H1 (cell line): Measurements from ENCODE around the gene ANK2. TPM values are rescaled to one million over a fixed set of nuclear protein-coding genes. Genes with fewer than 3 reads are reported as not detected.

Experiments
- CTCF ChIA-PET: fragments of 300-600 bp; sonication (Branson Sonifier 250); formaldehyde crosslinking; loops from one replicate; lab custom pipeline; 2021; ENCODE audit not compliant: partially characterized antibody; lab: Charles Lee
- POLR2A ChIA-PET: fragments of 300-600 bp; sonication (Branson Sonifier 250); formaldehyde crosslinking; loops from one replicate; lab custom pipeline; 2021; ENCODE audit warnings: inconsistent platforms; ENCODE audit not compliant: partially characterized antibody; lab: Charles Lee
- DNase-seq, 2 experiments: peaks; one replicate each; pipeline versions ENCODE4 v3.0.0 to v3.0.0-alpha.2; 2010 to 2022; ENCODE audit warnings: low spot score in 2 of 2, low read depth in 1 of 2, mixed read lengths in 1 of 2
- FAIRE-seq: peaks from 2 replicates; lab custom pipeline; 2011; peaks lifted over from hg19 to GRCh38; lab: Jason Lieb, UNC
- H2AFZ ChIP-seq: 2 replicates; pipeline ENCODE4 v1.8.1; 2012; ENCODE audit warnings: low read length, inconsistent platforms
- H2AK5ac ChIP-seq: 2 replicates; pipeline ENCODE4 v1.6.1; 2013; ENCODE audit warnings: low read depth, low read length
- H2BK120ac ChIP-seq: replicated peaks from 2 replicates; pipeline ENCODE3; 2013; ENCODE audit warnings: low read depth, low read length, inconsistent platforms
- H2BK12ac ChIP-seq: 2 replicates; pipeline ENCODE4 v1.6.1; 2013; ENCODE audit warnings: low read depth, low read length
- H2BK15ac ChIP-seq: 2 replicates; pipeline ENCODE4 v1.6.1; 2013; ENCODE audit warnings: low read length
- H2BK20ac ChIP-seq: 2 replicates; pipeline ENCODE4 v1.6.1; 2013; ENCODE audit warnings: low read length
- H2BK5ac ChIP-seq: 2 replicates; pipeline ENCODE4 v1.6.1; 2013; ENCODE audit warnings: low read depth, low read length
- H3K14ac ChIP-seq: 2 replicates; pipeline ENCODE4 v1.6.1; 2013; ENCODE audit warnings: inconsistent platforms; ENCODE audit not compliant: insufficient read length
- H3K18ac ChIP-seq: 2 replicates; pipeline ENCODE4 v1.6.1; 2013; ENCODE audit warnings: low read length; ENCODE audit errors: extremely low read depth
- H3K23ac ChIP-seq: 2 replicates; pipeline ENCODE4 v1.6.1; 2013; ENCODE audit warnings: inconsistent platforms; ENCODE audit not compliant: insufficient read length
- H3K23me2 ChIP-seq: 2 replicates; pipeline ENCODE4 v1.6.1; 2013; ENCODE audit warnings: low read depth, low read length
- H3K27ac ChIP-seq: 2 replicates; pipeline ENCODE4 v1.6.1; 2011; ENCODE audit warnings: low read depth, low read length, inconsistent platforms
- H3K27me3 ChIP-seq, 4 experiments: replicated peaks in 1 of 4; 1 replicate in 1 of 4; 2 replicates in 3 of 4; pipeline versions ENCODE4 v1.6.1 to v1.8.1; 2011 to 2013; ENCODE audit warnings: low read length in 3 of 4, mild to moderate bottlenecking in 3 of 4, inconsistent platforms in 2 of 4, mixed read lengths in 2 of 4, moderate library complexity in 1 of 4; ENCODE audit not compliant: control insufficient read depth in 3 of 4, insufficient read depth in 3 of 4; ENCODE audit errors: extremely low read depth in 1 of 4
- H3K36me3 ChIP-seq, 4 experiments: 2 replicates each; pipeline versions ENCODE4 v1.6.1 to v1.8.1; 2011 to 2013; ENCODE audit warnings: mild to moderate bottlenecking in 4 of 4, low read length in 3 of 4, moderate library complexity in 2 of 4, control low read depth in 1 of 4, inconsistent platforms in 1 of 4; ENCODE audit not compliant: insufficient read depth in 4 of 4, control insufficient read depth in 2 of 4
- H3K4ac ChIP-seq: replicated peaks from 2 replicates; pipeline ENCODE3; 2013; ENCODE audit warnings: low read length, low read depth, mixed read lengths, inconsistent platforms; ENCODE audit not compliant: insufficient read length
- H3K4me1 ChIP-seq, 4 experiments: replicated peaks in 1 of 4; 1 replicate in 1 of 4; 2 replicates in 3 of 4; pipeline versions ENCODE4 v1.6.1 to v1.8.1; 2011 to 2013; ENCODE audit warnings: low read length in 3 of 4, inconsistent platforms in 2 of 4, mixed read lengths in 1 of 4; ENCODE audit not compliant: insufficient read depth in 4 of 4, control insufficient read depth in 3 of 4
- H3K4me2 ChIP-seq, 2 experiments: 2 replicates each; pipeline versions ENCODE4 v1.6.1 to v1.8.1; 2011 to 2013; ENCODE audit warnings: low read depth in 2 of 2, low read length in 2 of 2, control low read depth in 1 of 2, inconsistent platforms in 1 of 2, mild to moderate bottlenecking in 1 of 2; ENCODE audit not compliant: insufficient read depth in 1 of 2
- H3K4me3 ChIP-seq, 4 experiments: fragments of 200-600, 300-600 bp in 1 of 4; sonication (generic), shearing (Covaris generic), sonication (Bioruptor Twin) in 1 of 4; 2 replicates each; pipeline versions ENCODE4 v1.5.1 to v1.8.1; 2011 to 2016; ENCODE audit warnings: low read length in 4 of 4, low read depth in 3 of 4, control low read depth in 2 of 4, inconsistent platforms in 2 of 4, mild to moderate bottlenecking in 2 of 4, mixed read lengths in 1 of 4, moderate library complexity in 1 of 4; ENCODE audit not compliant: insufficient read depth in 2 of 4; ENCODE audit errors: extremely low read depth in 1 of 4
- H3K56ac ChIP-seq: replicated peaks from 2 replicates; pipeline ENCODE3; 2013; ENCODE audit warnings: low read depth, mild to moderate bottlenecking, mixed read lengths, low read length, inconsistent platforms; ENCODE audit not compliant: insufficient read length
- H3K79me1 ChIP-seq: 2 replicates; pipeline ENCODE4 v1.6.1; 2013; ENCODE audit warnings: low read depth, low read length, control low read depth
- H3K79me2 ChIP-seq, 2 experiments: 2 replicates each; pipeline versions ENCODE4 v1.6.1 to v1.8.1; 2012 to 2013; ENCODE audit warnings: low read length in 2 of 2, mild to moderate bottlenecking in 2 of 2, inconsistent platforms in 1 of 2; ENCODE audit not compliant: insufficient read depth in 2 of 2, control insufficient read depth in 1 of 2
- H3K9ac ChIP-seq, 4 experiments: replicated peaks in 1 of 4; 1 replicate in 1 of 4; 2 replicates in 3 of 4; pipeline versions ENCODE4 v1.6.1 to v1.8.1; 2011 to 2013; ENCODE audit warnings: low read depth in 3 of 4, low read length in 3 of 4, control low read depth in 2 of 4, mild to moderate bottlenecking in 2 of 4, moderate library complexity in 2 of 4, inconsistent platforms in 1 of 4; ENCODE audit errors: extremely low read depth in 1 of 4
- H3K9me3 ChIP-seq, 2 experiments: 2 replicates each; pipeline versions ENCODE4 v1.6.1 to v1.8.1; 2012 to 2013; ENCODE audit warnings: mild to moderate bottlenecking in 2 of 2, moderate library complexity in 2 of 2, control low read depth in 1 of 2, inconsistent platforms in 1 of 2, low read depth in 1 of 2, low read length in 1 of 2, mixed read lengths in 1 of 2; ENCODE audit not compliant: insufficient read depth in 2 of 2
- H4K20me1 ChIP-seq, 2 experiments: replicated peaks in 1 of 2; 2 replicates each; pipeline versions ENCODE3 to v1.8.1; 2011 to 2013; ENCODE audit warnings: inconsistent platforms in 2 of 2, low read length in 2 of 2, mild to moderate bottlenecking in 1 of 2; ENCODE audit not compliant: insufficient read depth in 2 of 2, control insufficient read depth in 1 of 2
- H4K5ac ChIP-seq: 2 replicates; pipeline ENCODE4 v1.6.1; 2013; ENCODE audit warnings: low read length, low read depth, mixed read lengths, inconsistent platforms; ENCODE audit not compliant: insufficient read length
- H4K8ac ChIP-seq: 2 replicates; pipeline ENCODE4 v1.8.0; 2013; ENCODE audit warnings: mild to moderate bottlenecking, moderate library complexity, low read length, inconsistent platforms; ENCODE audit not compliant: insufficient read depth; ENCODE audit errors: extremely low read depth
- H4K91ac ChIP-seq: replicated peaks from 2 replicates; pipeline ENCODE3; 2013; ENCODE audit warnings: low read length, mixed read lengths, inconsistent platforms; ENCODE audit not compliant: insufficient read length
- ASH2L ChIP-seq: fragments of 200-600, 300-600 bp; sonication (generic); IDR thresholded peaks from one replicate; pipeline ENCODE4 v1.7.1; 2017; ENCODE audit warnings: low read length
- BRCA1 ChIP-seq: IDR thresholded peaks from 2 replicates; pipeline ENCODE4 v1.6.1; 2012; ENCODE audit warnings: low read depth, low read length, improper control_type of control experiment
- CBX5 ChIP-seq: fragments of 300-800, 300-1000 bp; sonication (generic); IDR thresholded peaks from 2 replicates; pipeline ENCODE4 v1.7.1; 2016; ENCODE audit warnings: antibody characterized with exemption, low read length, low read depth
- CREB1 ChIP-seq: IDR thresholded peaks from 2 replicates; pipeline ENCODE4 v1.6.1; 2012; ENCODE audit warnings: inconsistent platforms
- E2F6 ChIP-seq: IDR thresholded peaks from 2 replicates; pipeline ENCODE4 v1.6.1; 2012; ENCODE audit warnings: inconsistent platforms
- EGR1 ChIP-seq: IDR thresholded peaks from 2 replicates; pipeline ENCODE4 v1.6.1; 2011; ENCODE audit warnings: low read depth, low read length, borderline replicate concordance
- JUND ChIP-seq: IDR thresholded peaks from 2 replicates; pipeline ENCODE4 v1.6.1; 2011; ENCODE audit warnings: mild to moderate bottlenecking, improper control_type of control experiment, low read length
- KDM1A ChIP-seq: fragments of 200-600, 300-600 bp; sonication (generic); IDR thresholded peaks from 2 replicates; pipeline ENCODE4 v1.7.1; 2016; ENCODE audit warnings: mild to moderate bottlenecking, low read length, borderline replicate concordance
- NANOG ChIP-seq: IDR thresholded peaks from 2 replicates; pipeline ENCODE4 v1.6.1; 2011; ENCODE audit warnings: low read length, low read depth, mild to moderate bottlenecking, inconsistent platforms; ENCODE audit not compliant: insufficient read depth, poor library complexity, severe bottlenecking
- PHF8 ChIP-seq: fragments of 200-600 bp; sonication (generic); conservative IDR thresholded peaks from 2 replicates; pipeline ENCODE4 v1.7.1; 2012; ENCODE audit warnings: low read depth, mild to moderate bottlenecking, inconsistent platforms, low read length, moderate library complexity
- SIRT6 ChIP-seq: IDR thresholded peaks from one replicate; pipeline ENCODE4 v1.7.1; 2012; ENCODE audit warnings: low read length, inconsistent platforms
- SP2 ChIP-seq: IDR thresholded peaks from 2 replicates; pipeline ENCODE4 v1.6.1; 2012; ENCODE audit warnings: mild to moderate bottlenecking, low read length, inconsistent platforms
- SUZ12 ChIP-seq: fragments of 200-600 bp; sonication (generic); IDR thresholded peaks from 2 replicates; pipeline ENCODE4 v1.6.1; 2012; ENCODE audit warnings: mild to moderate bottlenecking, inconsistent platforms, low read length, moderate library complexity, mixed read lengths
- USF2 ChIP-seq: IDR thresholded peaks from 2 replicates; pipeline ENCODE4 v1.6.1; 2011; ENCODE audit warnings: low read length, improper control_type of control experiment
- WGBS, 2 experiments: shearing (Covaris generic) in 1 of 2; methylation state at CpG; one replicate each; pipeline versions ENCODE4 v1.1.6 to v1.1.7; 2013 to 2015; ENCODE audit warnings: low lambda C conversion rate in 2 of 2, mixed read lengths in 2 of 2, inconsistent platforms in 1 of 2, low coverage in 1 of 2, missing lambda C conversion rate in 1 of 2; ENCODE audit not compliant: insufficient replicate concordance in 2 of 2, insufficient coverage in 1 of 2, insufficient read length in 1 of 2; ENCODE audit errors: extremely low coverage in 1 of 2, missing lambda C conversion rate in 1 of 2; 5-methylcytosine and 5-hydroxymethylcytosine counted together
- polyA plus RNA-seq, 7 experiments: library from polyadenylated mRNA; depleted of rRNA in 3 of 7; stranded (reverse) in 5 of 7; unstranded in 2 of 7; fragments of >200 nt in 5 of 7; fragments of 200-250 nt in 2 of 7; gene quantifications; 1 replicate in 5 of 7; 2 replicates in 1 of 7; 4 replicates in 1 of 7; pipeline versions ENCODE4 v1.2.1 to v1.2.3, GENCODE V29; 2011 to 2013; ENCODE audit warnings: missing spikeins in 2 of 7, mixed read lengths in 2 of 7
- total RNA-seq: library from RNA; stranded (reverse); fragmentation: NEBNext Ultra II Directional; extraction: Animal tissue kit (Norgen Biotek cat#: 25700); gene quantifications from 2 replicates; pipeline ENCODE4 v1.2.1, GENCODE V29; 2021

The ANK2 gene
- total and polyA plus RNA-seq, 2 of the 8 experiments (the other 6 are each of a cell fraction or from before 2014, with no cell fraction given) = 14.2 to 35.1 TPM

GRCh38 chr4:113288696-113289095, 239.2 kb downstream of the ANK2 start:
- no peak for DNase-seq
- Histone ChIP-seq H2BK120ac (no peak overlapping the region), H3K79me2 (no peaks in the 10 kb centered on the region), H3K4me2 (no peak overlapping the region), H4K5ac (no peak overlapping the region), H2BK15ac (no peak overlapping the region), H4K91ac (no peak overlapping the region), H3K79me1 (no peaks in the 10 kb centered on the region), H2BK5ac (no peak overlapping the region), H3K27ac (no peak overlapping the region), H3K14ac (no peak overlapping the region), H3K56ac (no peak overlapping the region), H3K4me1 (peaks cover 11 to 27% (median 19%) of the 10 kb centered on the region in 4 experiments), H3K18ac (no peak overlapping the region), H2AK5ac (no peak overlapping the region), H2BK12ac (no peak overlapping the region), H3K4me3 (no peak overlapping the region), H3K9ac (no peak overlapping the region), H4K20me1 (no peaks in the 10 kb centered on the region), H3K9me3 (no peaks in the 10 kb centered on the region), H3K4ac (no peak overlapping the region), H3K36me3 (peaks cover 0 to 44% (median 10%) of the 10 kb centered on the region in 4 experiments; a peak in 5 of 8 replicates), H3K23me2 (peaks cover 4% of the 10 kb centered on the region; the same call in 1 of the 2 replicates), H3K23ac (no peak overlapping the region), H3K27me3 (no peaks in the 10 kb centered on the region), H4K8ac (no peak overlapping the region), H2AFZ (no peak overlapping the region), H2BK20ac (no peak overlapping the region)
- FAIRE-seq = peak; percentile 7
- 95% methylated on average over 4 of the region's 4 CpGs; no CpG with 5 or more reads in 1 of the 2 experiments for WGBS, 2 experiments
- ChIA-PET POLR2A (no interaction called here), CTCF (interaction anchor here (0.8 to 9.1 kb wide), 2 partner anchors 10 to 80 kb away, joined by 3 to 78 read pairs; no protein-coding TSS in a partner anchor)
- TF ChIP-seq PHF8 (no peak), BRCA1 (no peak), SP2 (no peak), EGR1 (no peak), E2F6 (no peak), SIRT6 (no peak), CREB1 (no peak), ASH2L (no peak), CBX5 (no peak), SUZ12 (no peak), KDM1A (no peak), JUND (no peak), USF2 (no peak), NANOG (no peak)
